ENCODE measurements around the gene PLXNA2.

GRCh38 chr1:208175508-208175895 lies 68.7 kb downstream of the PLXNA2 start:
- no peak for TF ChIP-seq CTCF (IDR thresholded peaks at IDR 0.05)
- TF ChIP-seq EP300 (IDR thresholded peaks at IDR 0.05): no peak
- TF ChIP-seq POLR2A (IDR thresholded peaks at IDR 0.05; ENCODE audit: low read depth): no peak
- no peak for TF ChIP-seq POLR2AphosphoS5 (IDR thresholded peaks at IDR 0.05)
